ENCODE measurements around the gene ZFP36L1. TPM values are rescaled to one million over a fixed set of nuclear protein-coding genes. Genes with fewer than 3 reads are reported as not detected.
A peak's percentile ranks its signal among the peaks of the same experiment; 100 is the strongest.

Gene ZFP36L1
- total and polyA plus RNA-seq, 9 donors = 336 to 1,074 (median 626) TPM

GRCh38 chr14:68824517-68825347 lies 31.9 kb upstream of the ZFP36L1 start:
- intact Hi-C loops (cut with DNase I) = loop anchor here in 3 of 4 donors (5.0 to 10.0 kb wide), 4 partner anchors 892 to 990 kb away; no protein-coding TSS in a partner anchor
- Histone ChIP-seq H3K4me1 (ENCODE audit: insufficient read depth) (peaks cover 5% of the 10 kb centered on the region), H3K27me3 (no peaks in the 10 kb centered on the region), H3K4me3 (no peak overlapping the region), H3K27ac (no peak overlapping the region), H3K9me3 (no peaks in the 10 kb centered on the region), H3K36me3 (no peaks in the 10 kb centered on the region)
- 16 to 30% (median 16%) methylated on average over 11 of the region's 11 CpGs for WGBS, 3 donors
- DNase-seq = peak; percentile 81 to 94 (median 89)
- TF ChIP-seq EP300 (IDR thresholded peaks at IDR 0.05) = no peak
- peak; percentile 75 to 83 (median 79) for TF ChIP-seq CTCF (IDR thresholded peaks at IDR 0.05)
- no peak for TF ChIP-seq POLR2A (IDR thresholded peaks at IDR 0.05)

DNA sequence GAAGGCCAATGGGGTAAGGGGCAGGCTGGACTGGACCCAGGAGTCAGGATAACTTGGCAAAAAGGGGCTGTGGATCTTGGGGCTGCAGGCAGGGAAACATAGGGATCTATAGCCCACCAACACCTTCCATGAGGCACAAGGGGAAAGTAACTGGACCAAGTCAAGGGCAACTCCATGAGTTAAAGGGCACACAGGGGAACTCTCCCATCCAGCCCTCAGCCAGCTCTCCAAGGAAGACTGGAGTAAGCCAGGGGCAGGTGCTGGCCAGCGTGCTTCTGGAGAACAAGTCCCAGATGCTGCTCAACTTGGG lies 31.3 kb upstream of the ZFP36L1 start:
- DNase-seq = no peak
- intact Hi-C loops (cut with DNase I) = loop anchor here in 3 of 4 donors (5.0 to 10.0 kb wide), 4 partner anchors 892 to 989 kb away; no protein-coding TSS in a partner anchor
- 100% methylated on average over 1 of the region's 1 CpG for WGBS, 3 donors
- TF ChIP-seq EP300 (IDR thresholded peaks at IDR 0.05) (no peak), POLR2A (IDR thresholded peaks at IDR 0.05) (no peak), CTCF (IDR thresholded peaks at IDR 0.05) (no peak)
- no peak overlapping the region for H3K27ac ChIP-seq
- peaks cover 8% of the 10 kb centered on the region for H3K4me1 ChIP-seq (ENCODE audit: insufficient read depth)
- no peaks in the 10 kb centered on the region for H3K36me3 ChIP-seq
- H3K4me3 ChIP-seq = no peak overlapping the region
- H3K27me3 ChIP-seq = no peaks in the 10 kb centered on the region
- H3K9me3 ChIP-seq = no peaks in the 10 kb centered on the region

- no peaks in the 10 kb centered on the region for H3K9me3 ChIP-seq
- intact Hi-C loops (cut with DNase I) = loop anchor here in 3 of 4 donors (5.0 to 10.0 kb wide), 4 partner anchors 891 to 989 kb away; no protein-coding TSS in a partner anchor
- WGBS, 3 donors = 94 to 98% (median 98%) methylated on average over 8 of the region's 8 CpGs
Measured at GRCh38 chr14:68823434-68824206, 30.8 kb upstream of the ZFP36L1 start.

More at GRCh38 chr14:68823434-68824206, 30.8 kb upstream of the ZFP36L1 start:
- Histone ChIP-seq H3K36me3 (no peaks in the 10 kb centered on the region), H3K4me1 (ENCODE audit: insufficient read depth) (peaks cover 8% of the 10 kb centered on the region), H3K27ac (no peak overlapping the region), H3K4me3 (no peak overlapping the region), H3K27me3 (no peaks in the 10 kb centered on the region)
- no peak for DNase-seq
- TF ChIP-seq EP300 (IDR thresholded peaks at IDR 0.05) (no peak), CTCF (IDR thresholded peaks at IDR 0.05) (no peak), POLR2A (IDR thresholded peaks at IDR 0.05) (no peak)

Measured in ovary (tissue), 9 donors.